ENCODE data around the gene FLNB.
A peak's percentile ranks its signal among the peaks of the same experiment; 100 is the strongest.

FLNB gene

DNA sequence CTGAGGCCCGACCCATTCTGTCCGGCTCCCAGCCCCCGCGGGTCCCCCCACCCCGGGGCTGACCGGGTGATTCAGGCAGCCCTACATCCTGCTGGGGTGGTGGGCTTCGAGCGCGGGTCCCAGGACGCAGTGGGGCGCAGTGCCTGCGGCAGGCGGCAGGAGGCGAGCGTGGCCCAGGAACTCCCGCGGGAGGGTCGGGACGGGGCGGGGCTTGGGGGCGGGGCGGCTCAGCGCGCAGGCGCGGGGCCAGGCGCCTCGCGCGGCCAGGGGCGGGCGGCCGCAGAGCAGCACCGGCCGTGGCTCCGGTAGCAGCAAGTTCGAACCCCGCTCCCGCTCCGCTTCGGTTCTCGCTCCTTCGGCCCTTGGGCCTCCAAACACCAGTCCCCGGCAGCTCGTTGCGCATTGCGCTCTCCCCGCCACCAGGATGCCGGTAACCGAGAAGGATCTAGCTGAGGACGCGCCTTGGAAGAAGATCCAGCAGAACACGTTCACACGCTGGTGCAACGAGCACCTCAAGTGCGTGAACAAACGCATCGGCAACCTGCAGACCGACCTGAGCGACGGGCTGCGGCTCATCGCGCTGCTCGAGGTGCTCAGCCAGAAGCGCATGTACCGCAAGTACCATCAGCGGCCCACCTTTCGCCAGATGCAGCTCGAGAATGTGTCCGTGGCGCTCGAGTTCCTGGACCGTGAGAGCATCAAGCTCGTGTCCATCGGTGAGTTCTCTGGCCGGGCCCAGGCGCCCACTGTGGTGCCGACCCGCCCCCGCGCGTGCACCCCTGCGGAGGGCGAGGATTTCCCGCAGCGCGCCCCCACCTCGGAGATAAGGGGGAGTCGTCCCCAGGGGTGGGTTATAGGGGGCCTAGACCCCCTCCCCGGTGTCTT, at the start of gene FLNB:
Gene FLNB, plus strand, starts transcription at position 282 of the 885 bp plus-strand sequence. Its CDS starts 143 bp downstream, at position 425.
- DNase-seq: peak; percentile 81

- no peak for DNase-seq
These were observed 49.4 kb upstream of the FLNB start for GRCh38 chr3:57958642-57959422.

- peak; percentile 69 for DNase-seq
These were observed 48.6 kb upstream of the FLNB start for GRCh38 chr3:57959423-57960173.

DNA sequence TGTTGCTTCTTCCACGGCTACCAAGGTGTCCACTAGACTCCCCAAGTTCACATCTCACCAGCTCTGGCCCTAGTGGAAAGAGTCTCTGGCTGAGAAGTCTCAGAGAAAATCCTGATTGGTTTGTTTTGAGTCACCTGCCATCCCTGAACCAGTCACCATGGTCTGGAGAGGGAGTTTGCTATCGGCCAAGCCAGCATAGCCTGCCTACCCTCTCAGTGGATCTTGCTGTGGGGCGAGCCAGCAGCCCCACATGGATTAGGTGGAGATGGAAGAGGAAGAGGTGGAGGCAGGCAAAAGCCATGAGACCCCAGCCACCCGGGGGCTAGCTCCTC, 48.1 kb upstream of the FLNB start:
- DNase-seq: no peak

GRCh38 chr3:57961177-57961827, 46.9 kb upstream of the FLNB start:
- no peak for DNase-seq

DNA sequence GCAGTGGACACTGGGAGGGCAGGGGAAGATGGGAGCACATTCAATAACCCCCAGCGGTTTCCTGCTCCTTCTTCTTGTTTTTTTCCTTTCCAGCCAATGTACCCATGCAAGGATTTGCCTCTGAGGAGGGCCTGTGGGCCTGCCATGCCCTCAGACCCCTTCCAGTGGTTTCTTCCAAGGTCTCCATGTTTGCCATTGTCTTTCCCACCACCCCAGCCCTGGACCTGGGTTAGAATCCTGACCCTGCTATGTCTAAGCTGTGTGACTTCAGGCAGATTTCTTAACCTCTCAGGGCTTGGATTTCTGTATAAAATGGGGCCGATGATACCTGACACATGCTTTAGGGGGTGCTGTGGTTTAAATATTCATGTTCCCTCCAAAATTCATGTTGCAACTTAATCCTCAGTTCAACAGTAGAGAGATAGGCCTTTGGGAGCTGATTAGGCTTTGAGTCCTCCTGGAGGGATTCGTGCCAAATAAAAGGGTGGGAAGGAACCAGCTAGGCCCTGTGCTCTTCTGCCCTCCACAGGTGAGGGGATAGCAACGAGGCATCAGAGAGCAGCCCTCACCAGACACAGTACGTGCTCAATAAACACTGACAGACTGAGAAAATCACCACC, 46.3 kb upstream of the FLNB start:
- DNase-seq: peak; percentile 11

DNA sequence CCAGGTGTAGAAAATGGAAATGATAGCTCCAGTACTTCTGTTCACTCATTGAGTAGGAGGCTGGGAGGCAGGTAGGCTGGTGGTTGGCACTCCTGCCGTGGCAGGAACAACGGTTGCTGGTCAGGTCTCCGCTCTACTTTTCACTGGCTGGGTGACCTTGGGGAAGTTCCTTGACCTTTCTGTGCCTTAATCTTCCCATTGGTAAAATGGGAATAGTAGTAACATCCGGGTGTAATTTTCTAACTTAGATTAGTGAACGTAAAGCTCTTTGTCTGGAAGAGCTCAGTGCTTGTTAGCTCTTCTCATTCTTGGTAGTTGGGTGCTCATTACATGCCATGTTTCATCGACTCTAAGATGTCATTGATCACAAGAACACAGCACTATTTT, 45.8 kb upstream of the FLNB start:
- DNase-seq: no peak

GRCh38 chr3:57963811-57964346, 44.3 kb upstream of the FLNB start:
- no peak for DNase-seq

GRCh38 chr3:57966829-57967228, 41.4 kb upstream of the FLNB start:
- no peak for DNase-seq

DNA sequence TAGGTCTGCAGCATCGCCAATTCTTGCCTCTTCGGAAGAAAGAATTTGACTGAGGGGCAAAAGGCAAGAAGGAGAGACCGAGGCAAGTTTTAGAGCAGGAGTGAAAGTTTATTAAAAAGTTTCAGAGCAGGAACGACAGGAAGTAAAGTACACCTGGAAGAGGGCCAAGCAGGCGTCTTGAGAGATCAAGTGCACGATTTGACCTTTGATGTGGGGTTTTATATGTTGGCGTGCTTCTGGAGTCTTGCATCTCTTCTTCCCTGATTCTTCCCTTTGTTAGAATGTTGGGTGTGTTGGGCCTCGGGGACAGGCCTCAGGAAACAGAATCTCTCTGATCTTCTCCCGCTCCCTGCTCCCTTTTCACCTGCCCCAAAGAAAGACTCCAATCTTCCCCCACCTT, 40.6 kb upstream of the FLNB start:
- no peak for DNase-seq

GRCh38 chr3:57968501-57968900, 39.7 kb upstream of the FLNB start:
- DNase-seq: no peak

DNA sequence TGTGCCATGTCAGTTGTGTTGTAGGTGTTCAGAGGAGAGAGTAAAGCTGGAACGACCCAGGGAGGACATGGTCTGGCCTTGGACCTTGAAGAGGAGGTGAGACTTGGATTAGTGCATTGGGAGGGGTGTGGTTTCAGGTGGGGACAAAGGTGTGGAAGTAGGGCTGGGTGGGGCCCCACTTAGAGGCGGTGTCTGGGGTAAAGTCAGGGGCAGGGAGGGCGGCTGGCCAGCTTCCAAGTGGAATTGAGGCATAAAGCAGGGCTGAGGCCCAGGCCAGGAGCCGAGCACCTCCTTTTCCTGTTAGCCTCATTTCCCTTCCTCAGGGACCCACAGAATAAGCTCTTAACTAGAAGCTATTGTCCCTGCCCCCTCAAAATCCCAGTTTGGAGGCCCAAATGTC, 36.2 kb upstream of the FLNB start:
- DNase-seq: no peak

- DNase-seq: no peak
These were observed 35.6 kb upstream of the FLNB start for GRCh38 chr3:57972531-57973111.

- DNase-seq: no peak
These were observed 34.3 kb upstream of the FLNB start for GRCh38 chr3:57973715-57974477.

DNA sequence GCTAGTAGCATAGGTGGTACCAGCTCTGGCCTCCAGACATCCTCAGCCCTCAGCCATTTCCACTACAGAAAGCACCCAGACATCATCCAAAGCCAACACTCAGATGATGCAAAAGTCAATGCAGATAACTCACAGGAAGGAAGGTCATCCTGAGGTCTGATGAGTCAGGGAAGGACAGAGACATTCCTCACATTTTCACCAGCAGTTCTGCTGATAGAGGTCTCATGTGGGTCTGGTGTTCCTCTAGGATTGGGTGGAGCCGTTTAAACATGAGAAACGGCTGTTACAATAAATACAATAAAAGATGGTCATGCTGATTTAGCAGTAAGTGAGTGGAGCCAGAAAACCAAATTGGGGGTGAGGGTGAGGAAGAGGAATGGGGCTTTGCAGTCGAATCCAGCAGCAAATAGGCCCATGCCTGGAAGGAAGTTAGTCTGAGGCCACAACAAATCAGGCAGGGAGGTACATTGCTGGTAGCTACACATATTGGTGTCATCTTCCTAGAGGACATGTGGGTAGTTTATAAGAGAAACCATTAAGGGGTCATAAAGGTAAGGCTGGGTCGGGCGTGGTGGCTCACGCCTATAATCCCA, 33.3 kb upstream of the FLNB start:
- DNase-seq: no peak

GRCh38 chr3:57977818-57978235, 30.4 kb upstream of the FLNB start:
- peak; percentile 36 for DNase-seq

GRCh38 chr3:57978316-57978715, 29.9 kb upstream of the FLNB start:
- no peak for DNase-seq

GRCh38 chr3:57980416-57980815, 27.8 kb upstream of the FLNB start:
- no peak for DNase-seq

DNA sequence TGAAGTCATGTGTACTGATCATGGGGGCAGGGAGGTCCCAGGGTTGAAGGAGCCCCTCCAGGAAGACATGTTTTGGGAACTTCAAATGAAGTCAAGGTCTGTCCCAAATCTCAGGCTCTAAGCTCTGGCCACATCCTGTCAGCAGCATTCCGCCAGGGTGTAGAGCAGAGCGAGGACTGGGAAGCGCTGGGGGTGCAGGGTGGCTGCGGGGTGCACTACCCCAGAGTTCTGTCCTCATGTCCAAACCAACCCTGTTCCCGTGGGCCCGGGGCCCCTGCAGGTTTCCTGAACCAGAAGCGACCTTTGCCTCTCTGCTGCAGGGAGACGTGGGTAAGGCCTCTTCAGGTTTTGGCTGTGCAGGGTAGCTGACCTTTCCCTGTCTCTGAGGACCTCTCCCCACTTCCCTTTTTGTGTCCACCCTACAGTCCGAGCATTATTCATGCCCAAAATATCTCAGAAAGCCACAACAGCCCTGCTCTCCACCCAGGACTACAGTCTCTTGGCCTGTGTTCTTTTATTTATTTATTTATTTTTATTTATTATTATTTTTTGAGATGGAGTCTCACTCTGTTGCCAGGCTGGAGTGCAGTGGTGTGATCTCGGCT, 26.6 kb upstream of the FLNB start:
- no peak for DNase-seq

All from NCI-H69 (cell line).